GM15510 (cell line): ENCODE data around the gene THRSP.

Source experiments
- POLR2A ChIP-seq: IDR thresholded peaks from 3 replicates; pipeline ENCODE4 v1.6.1; 2011; ENCODE audit warnings: borderline replicate concordance; ENCODE audit not compliant: insufficient read length; ENCODE audit errors: extremely low read depth

THRSP gene, protein sequence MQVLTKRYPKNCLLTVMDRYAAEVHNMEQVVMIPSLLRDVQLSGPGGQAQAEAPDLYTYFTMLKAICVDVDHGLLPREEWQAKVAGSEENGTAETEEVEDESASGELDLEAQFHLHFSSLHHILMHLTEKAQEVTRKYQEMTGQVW

DNA sequence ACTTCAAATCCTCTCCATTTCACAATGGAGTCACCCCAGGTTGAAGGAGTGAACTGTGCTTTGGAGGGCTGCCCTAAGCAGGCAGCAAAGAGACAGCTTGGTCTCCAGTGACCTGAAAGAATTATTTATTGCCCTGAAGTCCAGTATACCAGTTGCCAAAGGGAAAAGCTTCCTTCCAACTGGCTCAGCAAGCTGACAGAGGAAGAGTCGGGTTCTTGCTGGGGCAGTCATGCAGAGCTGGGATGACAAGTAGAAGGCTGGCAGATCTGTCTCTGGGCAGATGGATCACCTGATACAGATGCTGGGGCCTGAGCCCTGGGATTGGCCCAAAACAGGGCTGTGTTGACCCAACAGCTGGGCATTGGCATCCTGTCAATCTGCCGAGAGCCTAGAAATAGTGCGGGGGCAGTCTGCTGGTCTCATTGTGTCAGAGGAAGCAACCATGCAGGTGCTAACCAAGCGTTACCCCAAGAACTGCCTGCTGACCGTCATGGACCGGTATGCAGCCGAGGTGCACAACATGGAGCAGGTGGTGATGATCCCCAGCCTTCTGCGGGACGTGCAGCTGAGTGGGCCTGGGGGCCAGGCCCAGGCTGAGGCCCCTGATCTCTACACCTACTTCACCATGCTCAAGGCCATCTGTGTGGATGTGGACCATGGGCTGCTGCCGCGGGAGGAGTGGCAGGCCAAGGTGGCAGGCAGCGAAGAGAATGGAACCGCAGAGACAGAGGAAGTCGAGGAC is at the start of gene THRSP:
Gene THRSP (plus strand): TSS at position 422 of the 742 bp plus-strand sequence. CDS start 21 bp downstream, at position 443.
- TF ChIP-seq POLR2A, result no peak

DNA sequence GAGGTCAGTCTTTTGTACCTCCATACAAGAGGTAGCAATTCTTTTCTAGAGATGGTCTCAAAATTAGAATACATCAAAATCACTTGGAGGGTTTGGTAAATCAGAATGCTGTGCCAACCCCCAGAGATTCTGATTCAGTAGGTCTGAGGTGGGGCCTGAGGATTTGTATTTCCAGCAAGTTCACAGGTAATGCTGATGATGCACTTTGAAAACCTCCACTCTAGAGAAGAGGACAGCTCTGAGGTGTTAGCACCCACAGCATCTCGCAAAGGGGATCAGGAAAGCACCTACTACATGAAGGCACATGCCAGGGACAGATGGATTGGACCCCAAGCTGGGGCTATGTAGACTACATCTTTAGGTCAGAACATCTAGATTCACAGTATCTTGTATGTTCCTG is 47.8 kb upstream of the THRSP start:
- no peak for TF ChIP-seq POLR2A

DNA sequence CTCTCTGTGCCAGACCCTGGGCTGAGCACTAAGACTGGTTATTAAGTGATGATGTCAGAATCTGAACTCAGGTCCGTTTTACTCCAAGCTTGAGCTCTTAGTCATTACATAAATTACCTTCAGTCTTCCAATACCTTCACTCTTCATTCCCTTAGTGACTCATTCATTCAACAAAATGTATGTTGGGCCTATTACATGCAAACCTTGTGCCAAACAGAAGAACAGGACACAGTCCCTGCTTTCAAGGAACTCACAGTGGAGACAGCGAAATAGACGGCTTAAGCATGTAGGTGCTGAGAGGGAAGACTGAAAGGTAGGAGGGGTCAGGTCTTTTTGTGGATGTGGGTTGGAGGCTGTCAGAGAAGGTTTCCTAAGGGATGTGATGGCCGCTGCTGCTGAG is 43.9 kb upstream of the THRSP start:
- no peak for TF ChIP-seq POLR2A

DNA sequence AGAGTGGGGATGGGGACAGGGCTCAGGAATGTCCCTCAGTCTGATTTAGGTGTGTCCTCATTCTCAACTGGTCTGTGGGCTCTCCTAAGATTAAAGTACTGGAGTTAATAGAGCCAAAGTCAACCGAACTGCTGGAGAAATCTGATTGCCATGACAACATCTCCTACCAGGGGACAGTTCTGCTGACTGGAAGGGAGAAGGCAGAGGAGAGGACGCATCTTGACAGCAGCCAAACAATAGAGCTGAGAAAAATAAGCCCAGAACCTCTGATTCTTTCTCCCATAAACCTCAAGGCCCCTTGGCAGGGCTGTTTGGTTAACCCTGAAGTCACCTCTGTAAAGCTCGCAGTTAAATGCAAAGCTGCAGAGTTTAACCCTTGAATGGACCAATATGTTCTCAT is 43.4 kb upstream of the THRSP start:
- TF ChIP-seq POLR2A, result no peak

DNA sequence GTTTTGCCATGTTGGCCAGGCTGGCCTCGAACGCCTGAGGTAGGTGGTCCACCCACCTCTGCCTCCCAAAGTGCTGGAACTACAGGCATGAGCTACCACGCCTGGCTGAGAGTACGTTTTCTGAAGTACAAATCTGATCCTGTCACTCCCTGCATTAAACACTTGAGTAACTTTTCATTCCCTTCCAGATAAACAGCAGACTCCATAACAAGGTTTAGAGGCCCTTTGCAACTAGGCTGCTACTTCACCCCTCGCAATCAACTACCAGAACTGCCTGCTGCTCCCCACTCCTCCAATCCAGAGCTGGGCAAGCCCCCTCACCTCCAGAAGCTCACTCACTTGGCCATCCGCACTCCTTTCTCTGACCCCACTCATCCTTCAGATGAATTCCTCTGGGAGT is 42.0 kb upstream of the THRSP start:
- TF ChIP-seq POLR2A, result no peak

DNA sequence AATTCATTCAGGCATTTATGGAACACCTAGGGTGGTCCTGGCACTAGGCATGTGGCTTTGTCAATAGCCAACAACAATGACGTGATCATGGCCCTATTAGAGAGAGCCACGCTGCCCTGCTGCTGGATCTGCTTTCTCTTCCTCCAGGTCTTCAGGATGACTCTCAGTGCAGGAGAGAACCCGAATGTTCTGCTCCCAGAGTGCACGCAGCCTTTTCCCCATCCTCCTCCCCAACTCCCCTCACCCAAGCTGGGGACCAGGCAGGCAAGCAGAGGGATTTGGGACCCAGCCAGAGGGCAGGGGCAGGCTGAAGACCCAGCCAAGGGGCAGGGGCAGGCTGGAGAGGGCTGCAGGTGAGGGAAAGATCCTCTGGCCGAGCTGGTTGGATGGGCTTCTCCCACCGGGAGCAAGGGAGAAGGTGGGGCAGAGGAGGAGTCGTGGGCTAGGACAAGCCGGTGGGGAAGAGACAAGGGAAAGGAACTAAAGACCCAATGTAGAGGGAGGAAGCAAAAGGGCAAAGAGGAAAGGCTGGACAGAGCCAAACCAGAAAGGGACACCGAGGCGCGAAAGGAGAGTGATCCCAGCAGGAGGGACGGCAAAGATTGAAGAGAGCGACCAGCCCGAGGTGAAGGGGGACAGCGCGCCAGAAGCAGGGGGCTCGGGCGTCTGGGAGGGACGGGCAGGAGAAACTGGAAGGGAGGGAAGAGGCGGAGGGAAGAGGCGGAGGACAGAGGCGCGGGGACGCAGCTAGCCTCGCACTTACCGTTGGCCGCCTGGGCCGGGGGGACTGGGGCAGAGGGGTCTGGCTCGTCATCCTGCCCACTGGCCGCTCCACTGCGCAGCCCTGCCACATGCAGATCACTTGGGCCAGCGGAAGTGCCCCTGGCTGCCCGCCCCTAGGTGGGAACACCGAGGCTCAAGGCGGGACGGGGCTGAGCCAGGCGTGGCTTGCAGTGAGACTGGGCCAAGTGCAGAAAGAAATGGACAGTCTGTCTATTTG is 41.0 kb upstream of the THRSP start, which contains the start of gene KCTD14:
Gene KCTD14 (minus strand): TSS at position 880 of the 1,000 bp plus-strand sequence. CDS start 27 bp downstream, at position 853.
- no peak for TF ChIP-seq POLR2A

DNA sequence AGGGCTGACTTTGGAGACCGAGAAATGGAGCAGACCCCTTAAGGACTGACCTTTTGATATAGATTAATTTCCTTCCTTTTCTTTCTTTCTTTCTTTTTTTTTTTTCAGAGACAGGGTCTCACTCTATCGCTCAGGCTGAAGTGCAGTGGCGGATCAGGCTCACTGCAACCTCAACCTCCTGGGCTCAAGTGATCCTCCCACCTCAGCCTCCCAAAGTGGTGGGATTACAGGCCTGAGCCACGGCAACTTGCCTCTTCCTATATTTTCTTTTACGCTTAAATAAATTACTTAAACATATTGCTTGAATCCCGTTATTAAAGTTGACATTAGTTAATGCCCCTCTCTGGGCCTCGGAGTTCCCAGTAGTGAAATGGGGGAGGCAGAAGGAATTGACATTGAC is 40.2 kb upstream of the THRSP start:
- TF ChIP-seq POLR2A, result no peak

DNA sequence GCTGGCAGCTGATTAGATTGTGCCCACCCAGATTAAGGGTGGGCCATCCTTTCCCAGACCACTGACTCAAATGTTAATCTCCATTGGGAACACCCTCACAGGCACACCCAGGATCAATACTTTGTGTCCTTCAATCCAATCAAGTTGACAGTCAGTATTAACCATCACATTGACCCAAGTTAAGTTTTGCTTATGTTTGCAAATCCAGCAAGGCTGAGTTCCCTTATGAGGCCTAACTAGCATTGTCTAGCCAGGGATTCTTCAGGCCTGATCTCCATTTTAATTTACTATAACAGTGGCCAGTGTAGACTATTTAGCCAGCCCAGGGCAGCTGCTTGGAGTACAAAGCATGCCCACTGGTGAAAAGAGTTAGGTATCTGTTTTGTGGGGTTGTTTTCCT is 38.3 kb upstream of the THRSP start:
- TF ChIP-seq POLR2A, result no peak

DNA sequence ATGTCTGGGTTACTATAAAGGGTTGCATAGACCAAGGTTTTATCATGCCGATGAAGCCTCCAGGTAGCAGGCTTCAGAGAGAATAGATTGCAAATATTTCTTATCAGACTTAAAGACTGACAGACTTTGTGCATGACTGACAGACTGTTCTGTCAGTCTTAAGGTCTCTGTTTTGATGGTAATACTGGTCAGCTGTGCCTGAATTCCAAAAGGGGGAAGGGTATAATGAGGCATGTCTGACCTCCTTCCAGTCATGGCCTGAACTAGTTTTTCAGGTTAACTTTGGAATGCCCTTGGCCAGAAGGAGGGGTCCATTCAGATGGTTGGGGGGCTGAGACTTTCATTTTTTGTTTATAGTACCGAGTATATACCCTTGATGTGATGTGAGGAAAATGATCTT is 35.9 kb upstream of the THRSP start:
- no peak for TF ChIP-seq POLR2A

DNA sequence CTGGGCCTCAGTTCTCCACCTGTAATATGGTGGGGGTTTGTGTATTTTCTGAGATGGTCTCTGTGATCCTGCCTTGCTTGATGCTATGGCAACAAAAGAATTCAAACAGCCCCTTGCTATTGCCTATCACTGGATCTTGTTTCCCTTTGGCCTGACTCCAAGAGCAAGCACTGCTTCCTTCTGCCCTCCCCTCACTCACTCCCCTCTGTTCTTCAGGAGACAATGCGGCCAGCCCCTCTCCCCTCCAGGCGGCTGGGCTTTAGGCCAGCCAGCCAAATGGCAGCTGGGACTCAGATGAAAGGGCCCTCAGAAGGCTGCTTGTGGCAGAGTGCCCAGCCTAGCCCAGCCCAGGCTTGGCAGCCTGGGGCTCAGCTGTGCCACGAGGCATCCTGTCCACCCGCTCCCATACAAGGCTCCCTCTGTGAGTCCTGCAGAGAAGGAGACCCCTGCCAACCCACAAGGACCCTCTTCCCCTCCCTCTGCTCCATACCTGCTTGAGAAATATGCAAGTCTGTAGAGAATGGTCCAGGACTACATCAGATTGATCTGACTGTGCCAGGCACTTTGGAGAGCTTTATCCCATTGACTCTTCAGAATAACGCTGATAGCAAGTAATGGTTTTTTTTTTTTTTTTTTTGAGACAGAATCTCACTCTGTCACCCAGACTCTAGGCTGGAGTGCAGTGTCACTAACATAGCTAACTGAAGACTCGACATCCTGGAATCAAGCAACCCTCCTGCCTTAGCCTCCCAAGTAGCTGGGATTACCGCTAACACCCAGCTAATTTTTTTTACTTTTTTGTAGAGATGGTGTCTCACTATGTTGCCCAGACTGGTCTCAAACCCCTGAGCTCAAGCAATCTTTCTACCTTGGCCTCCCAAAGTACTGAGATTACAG is 33.0 kb upstream of the THRSP start:
- TF ChIP-seq POLR2A, result no peak

DNA sequence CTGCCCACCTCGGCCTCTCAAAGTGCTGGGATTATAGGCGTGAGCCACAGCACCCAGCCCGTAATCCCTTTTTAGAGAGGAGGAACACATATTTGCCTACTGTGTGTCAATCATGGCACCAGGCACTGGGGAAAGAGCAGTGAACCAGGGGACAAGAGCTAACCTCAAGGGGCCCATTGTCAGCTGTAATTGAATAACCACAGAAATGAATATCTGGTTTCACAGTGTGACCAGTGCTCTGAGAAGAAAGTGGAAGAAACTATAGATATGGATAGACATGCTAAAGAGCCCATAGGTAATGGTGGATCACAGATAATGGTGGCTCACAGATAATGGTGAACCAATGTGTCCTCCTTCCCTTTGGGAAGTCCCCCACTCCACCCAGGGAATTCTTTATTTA is 32.0 kb upstream of the THRSP start:
- no peak for TF ChIP-seq POLR2A

DNA sequence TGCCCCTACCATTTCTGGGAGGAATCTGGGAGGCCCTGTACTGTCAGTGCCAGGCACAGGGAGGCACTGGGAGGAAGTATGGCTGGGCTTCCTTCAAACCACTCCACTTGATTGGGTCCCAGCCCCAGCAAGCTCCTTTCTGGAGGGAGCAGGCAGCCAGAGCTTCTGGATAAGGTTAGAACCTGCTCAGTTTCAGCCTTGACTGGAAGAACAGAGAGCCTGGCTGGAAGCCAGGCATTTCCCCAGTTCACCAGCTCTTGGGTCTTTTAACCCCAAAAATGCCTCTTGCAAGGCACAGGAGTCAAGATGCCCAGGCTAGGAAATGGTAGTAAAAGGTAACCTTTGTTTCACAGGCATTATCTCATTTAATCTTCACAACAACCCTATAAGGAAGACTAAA is 31.6 kb upstream of the THRSP start:
- TF ChIP-seq POLR2A, result no peak

DNA sequence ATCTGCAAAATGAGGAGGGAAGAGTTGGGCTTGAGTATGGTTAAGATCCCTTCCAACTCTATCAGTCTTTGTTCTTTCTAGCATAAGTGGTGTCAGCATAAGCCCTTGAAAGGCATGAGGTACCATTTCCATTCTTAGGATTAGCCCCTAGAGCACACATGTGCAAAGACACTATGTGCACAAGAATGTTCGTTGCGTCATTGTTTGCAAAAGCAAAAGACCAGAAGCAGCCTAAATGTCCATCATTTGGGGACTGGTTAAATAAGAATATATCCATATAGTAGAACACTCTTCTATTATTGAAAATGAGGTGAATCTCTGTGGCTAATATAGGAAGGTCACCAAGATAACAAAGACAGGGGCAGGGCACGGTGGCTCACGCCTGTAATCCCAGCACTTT is 30.6 kb upstream of the THRSP start:
- TF ChIP-seq POLR2A, result no peak

DNA sequence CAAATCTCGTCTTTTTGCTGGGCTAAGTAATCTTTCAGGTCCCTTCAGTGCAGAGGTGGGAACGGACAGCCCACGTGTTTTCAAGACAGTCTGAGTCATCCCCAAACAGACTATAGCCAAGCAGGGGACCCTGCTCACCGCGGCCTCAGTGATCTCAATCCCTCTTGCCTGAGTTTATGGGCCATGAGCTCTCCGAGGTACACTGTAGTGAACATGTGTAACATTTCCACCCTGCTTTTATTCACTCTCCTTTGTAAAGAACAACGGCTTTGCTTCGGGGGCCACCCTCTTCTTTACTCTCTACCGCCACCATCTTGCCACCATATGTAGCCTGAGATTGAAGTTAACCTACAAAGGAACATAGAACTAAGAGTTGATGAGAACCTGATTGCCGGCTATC is 29.0 kb upstream of the THRSP start:
- TF ChIP-seq POLR2A, result no peak
